ENCODE results near the gene PHLDA2. TPM values are rescaled to one million over a fixed set of nuclear protein-coding genes. Genes with fewer than 3 reads are reported as not detected.

The PHLDA2 gene
- total and polyA plus RNA-seq, 4 donors: 0.60 to 49.2 (median 23.0) TPM

- DNase-seq: no peak
- Histone ChIP-seq H3K27ac (ENCODE audit: low read depth in 1 of 2, low read length in 1 of 2) (no peak overlapping the region), H3K4me1 (ENCODE audit: control insufficient read depth in 5 of 5, insufficient read depth in 5 of 5, low read length in 5 of 5) (peaks cover 0 to 14% (median 0%) of the 10 kb centered on the region in 5 donors), H3K36me3 (ENCODE audit: control insufficient read depth in 4 of 4, insufficient read depth in 4 of 4, low read length in 4 of 4) (no peaks in the 10 kb centered on the region), H3K9me3 (ENCODE audit: control insufficient read depth in 4 of 4, insufficient read depth in 3 of 4, low read length in 3 of 4) (no peaks in the 10 kb centered on the region), H3K4me3 (no peak overlapping the region), H3K27me3 (ENCODE audit: control insufficient read depth in 3 of 3, insufficient read depth in 3 of 3, low read length in 2 of 3) (peaks cover 0 to 25% (median 19%) of the 10 kb centered on the region in 3 donors), H3K9ac (ENCODE audit: insufficient read depth in 1 of 2, low read length in 2 of 2) (no peak overlapping the region)
- WGBS, 2 donors: 79 to 82% methylated on average over 13 of the region's 13 CpGs
- no peak for ATAC-seq (ENCODE audit: insufficient read depth, low FRiP score)
- TF ChIP-seq, protein P1, sequence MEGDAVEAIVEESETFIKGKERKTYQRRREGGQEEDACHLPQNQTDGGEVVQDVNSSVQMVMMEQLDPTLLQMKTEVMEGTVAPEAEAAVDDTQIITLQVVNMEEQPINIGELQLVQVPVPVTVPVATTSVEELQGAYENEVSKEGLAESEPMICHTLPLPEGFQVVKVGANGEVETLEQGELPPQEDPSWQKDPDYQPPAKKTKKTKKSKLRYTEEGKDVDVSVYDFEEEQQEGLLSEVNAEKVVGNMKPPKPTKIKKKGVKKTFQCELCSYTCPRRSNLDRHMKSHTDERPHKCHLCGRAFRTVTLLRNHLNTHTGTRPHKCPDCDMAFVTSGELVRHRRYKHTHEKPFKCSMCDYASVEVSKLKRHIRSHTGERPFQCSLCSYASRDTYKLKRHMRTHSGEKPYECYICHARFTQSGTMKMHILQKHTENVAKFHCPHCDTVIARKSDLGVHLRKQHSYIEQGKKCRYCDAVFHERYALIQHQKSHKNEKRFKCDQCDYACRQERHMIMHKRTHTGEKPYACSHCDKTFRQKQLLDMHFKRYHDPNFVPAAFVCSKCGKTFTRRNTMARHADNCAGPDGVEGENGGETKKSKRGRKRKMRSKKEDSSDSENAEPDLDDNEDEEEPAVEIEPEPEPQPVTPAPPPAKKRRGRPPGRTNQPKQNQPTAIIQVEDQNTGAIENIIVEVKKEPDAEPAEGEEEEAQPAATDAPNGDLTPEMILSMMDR (IDR thresholded peaks at IDR 0.05; ENCODE audit: control extremely low read depth, extremely low read depth): no peak
Measured at GRCh38 chr11:2931771-2932738, 2.8 kb upstream of the PHLDA2 start.

DNA sequence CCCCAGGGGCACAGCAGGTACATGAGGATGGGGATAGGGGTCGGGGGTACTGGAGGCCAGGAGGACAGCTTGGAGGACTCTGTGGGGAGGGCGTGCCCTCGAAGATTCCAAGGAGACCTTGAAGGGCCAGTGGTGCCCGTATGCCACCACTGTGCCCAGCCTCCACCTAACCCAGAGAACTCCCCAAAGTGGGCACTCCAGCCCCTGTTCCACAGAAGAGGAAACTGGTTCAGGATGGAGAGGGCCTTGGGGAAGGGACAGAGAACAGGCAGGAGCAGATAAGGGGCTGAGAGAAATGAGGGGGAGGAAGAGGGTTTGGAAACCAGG is 2.2 kb upstream of the PHLDA2 start:
- DNase-seq (no peak), ATAC-seq (ENCODE audit: insufficient read depth, low FRiP score) (no peak)
- H3K9me3 ChIP-seq (ENCODE audit: control insufficient read depth in 4 of 4, insufficient read depth in 3 of 4, low read length in 3 of 4): no peaks in the 10 kb centered on the region
- H3K27ac ChIP-seq (ENCODE audit: low read depth in 1 of 2, low read length in 1 of 2): no peak overlapping the region
- H3K27me3 ChIP-seq (ENCODE audit: control insufficient read depth in 3 of 3, insufficient read depth in 3 of 3, low read length in 2 of 3): peaks cover 0 to 29% (median 19%) of the 10 kb centered on the region in 3 donors
- peaks cover 0 to 14% (median 0%) of the 10 kb centered on the region in 5 donors for H3K4me1 ChIP-seq (ENCODE audit: control insufficient read depth in 5 of 5, insufficient read depth in 5 of 5, low read length in 5 of 5)
- no peaks in the 10 kb centered on the region for H3K36me3 ChIP-seq (ENCODE audit: control insufficient read depth in 4 of 4, insufficient read depth in 4 of 4, low read length in 4 of 4)
- no peak overlapping the region for H3K4me3 ChIP-seq
- H3K9ac ChIP-seq (ENCODE audit: insufficient read depth in 1 of 2, low read length in 2 of 2): no peak overlapping the region
- TF ChIP-seq, protein P1 (IDR thresholded peaks at IDR 0.05; ENCODE audit: control extremely low read depth, extremely low read depth): no peak
- 77 to 81% methylated on average over 4 of the region's 4 CpGs for WGBS, 2 donors

DNA sequence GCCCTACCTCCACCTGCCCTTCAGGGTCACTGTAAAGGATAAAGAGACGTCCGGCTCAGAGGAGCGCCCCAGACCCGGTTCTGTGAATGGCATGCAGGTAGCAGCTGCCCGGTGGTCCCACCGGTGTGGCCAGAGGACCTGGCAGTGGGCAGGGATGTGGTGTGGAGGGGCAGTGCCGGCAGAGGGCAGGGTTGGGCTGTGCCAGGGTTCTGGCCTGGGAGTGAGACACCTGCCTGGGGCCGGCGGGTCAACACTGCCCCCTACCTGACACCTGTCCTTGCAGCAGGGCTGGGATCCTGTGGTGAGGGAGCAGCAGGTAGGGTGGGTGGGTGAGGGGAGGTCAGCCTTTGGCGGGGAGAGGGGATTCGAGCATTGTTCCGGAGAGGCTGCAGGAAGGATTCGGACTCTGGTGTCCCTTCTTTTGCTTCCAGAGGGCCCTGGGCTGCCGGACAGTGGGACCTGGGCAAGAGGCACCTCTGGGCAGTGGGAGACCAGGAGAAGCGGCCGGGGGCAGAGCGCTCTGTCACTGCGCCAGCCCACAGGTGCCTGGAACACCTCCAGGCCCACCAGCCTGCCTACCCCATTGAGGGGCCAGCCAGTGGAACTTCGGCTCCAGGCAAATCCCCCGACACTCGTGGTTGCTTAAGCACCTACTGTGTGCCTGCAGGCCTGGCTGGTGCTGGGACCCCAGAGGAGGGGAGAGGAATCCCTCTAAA is 1.6 kb upstream of the PHLDA2 start:
- WGBS, 2 donors: 46 to 50% methylated on average over 21 of the region's 21 CpGs

More for the DNA sequence above, 1.6 kb upstream of the PHLDA2 start:
- no peaks in the 10 kb centered on the region for H3K36me3 ChIP-seq (ENCODE audit: control insufficient read depth in 4 of 4, insufficient read depth in 4 of 4, low read length in 4 of 4)
- TF ChIP-seq, protein P1 (IDR thresholded peaks at IDR 0.05; ENCODE audit: control extremely low read depth, extremely low read depth): peak; percentile 31
- no peaks in the 10 kb centered on the region for H3K9me3 ChIP-seq (ENCODE audit: control insufficient read depth in 4 of 4, insufficient read depth in 3 of 4, low read length in 3 of 4)
- DNase-seq (peak in 2 of 3 donors; percentile 62 to 70), ATAC-seq (ENCODE audit: insufficient read depth, low FRiP score) (peak; percentile 64)
- peak overlapping the region in 1 of 2 donors; percentile 89 for H3K27ac ChIP-seq (ENCODE audit: low read depth in 1 of 2, low read length in 1 of 2)
- no peak overlapping the region for H3K9ac ChIP-seq (ENCODE audit: insufficient read depth in 1 of 2, low read length in 2 of 2)
- H3K27me3 ChIP-seq (ENCODE audit: control insufficient read depth in 3 of 3, insufficient read depth in 3 of 3, low read length in 2 of 3): peaks cover 0 to 29% (median 19%) of the 10 kb centered on the region in 3 donors
- peaks cover 0 to 14% (median 0%) of the 10 kb centered on the region in 5 donors for H3K4me1 ChIP-seq (ENCODE audit: control insufficient read depth in 5 of 5, insufficient read depth in 5 of 5, low read length in 5 of 5)
- H3K4me3 ChIP-seq: no peak overlapping the region

Data from lung (tissue), 12 donors.